NCI-H446 (cell line): ENCODE measurements around the gene NOL7.

Experiments
- DNase-seq, 2 experiments: peaks; one replicate each; lab custom pipeline; 2025; lab: John Stamatoyannopoulos, UW

NOL7 gene

GRCh38 chr6:13597073-13597472, 18.1 kb upstream of the NOL7 start:
- no peak for DNase-seq

GRCh38 chr6:13600036-13600435, 15.1 kb upstream of the NOL7 start:
- DNase-seq = no peak

GRCh38 chr6:13604135-13604534, 11.0 kb upstream of the NOL7 start:
- DNase-seq = no peak

- DNase-seq = no peak
Measured at GRCh38 chr6:13604546-13605416, 10.4 kb upstream of the NOL7 start.

GRCh38 chr6:13605634-13606033, 9.5 kb upstream of the NOL7 start:
- no peak for DNase-seq

GRCh38 chr6:13611715-13612114, 3.4 kb upstream of the NOL7 start:
- no peak for DNase-seq

- no peak for DNase-seq
Measured at GRCh38 chr6:13613029-13613594, 2.0 kb upstream of the NOL7 start.

GRCh38 chr6:13614126-13614925, 809 bp upstream of the NOL7 start:
- peak; percentile 35 to 68 for DNase-seq

GRCh38 chr6:13615792-13616120, 621 bp downstream of the NOL7 start:
- peak in 1 of 2 experiments; percentile 33 for DNase-seq

GRCh38 chr6:13617066-13617465, 1.9 kb downstream of the NOL7 start:
- no peak for DNase-seq

GRCh38 chr6:13624871-13625288, 9.7 kb downstream of the NOL7 start:
- DNase-seq = peak in 1 of 2 experiments; percentile 12

- DNase-seq = no peak
Measured at GRCh38 chr6:13629459-13630116, 14.5 kb downstream of the NOL7 start.

- no peak for DNase-seq
Measured at GRCh38 chr6:13630499-13630898, 15.4 kb downstream of the NOL7 start.

- DNase-seq = no peak
Measured at GRCh38 chr6:13633343-13633742, 18.2 kb downstream of the NOL7 start.

- no peak for DNase-seq
Measured at GRCh38 chr6:13635948-13636658, 21.0 kb downstream of the NOL7 start.

- DNase-seq = no peak
Measured at GRCh38 chr6:13638014-13638413, 22.9 kb downstream of the NOL7 start.

- no peak for DNase-seq
Measured at GRCh38 chr6:13638626-13639025, 23.5 kb downstream of the NOL7 start.

- DNase-seq = no peak
Measured at GRCh38 chr6:13641315-13641714, 26.2 kb downstream of the NOL7 start.

GRCh38 chr6:13643125-13643524, 28.0 kb downstream of the NOL7 start:
- no peak for DNase-seq

- no peak for DNase-seq
Measured at GRCh38 chr6:13648850-13649249, 33.7 kb downstream of the NOL7 start.

GRCh38 chr6:13649393-13649792, 34.3 kb downstream of the NOL7 start:
- DNase-seq = no peak

- no peak for DNase-seq
Measured at GRCh38 chr6:13653296-13653695, 38.2 kb downstream of the NOL7 start.
